ENCODE measurements around the gene SMARCA4.

DNA sequence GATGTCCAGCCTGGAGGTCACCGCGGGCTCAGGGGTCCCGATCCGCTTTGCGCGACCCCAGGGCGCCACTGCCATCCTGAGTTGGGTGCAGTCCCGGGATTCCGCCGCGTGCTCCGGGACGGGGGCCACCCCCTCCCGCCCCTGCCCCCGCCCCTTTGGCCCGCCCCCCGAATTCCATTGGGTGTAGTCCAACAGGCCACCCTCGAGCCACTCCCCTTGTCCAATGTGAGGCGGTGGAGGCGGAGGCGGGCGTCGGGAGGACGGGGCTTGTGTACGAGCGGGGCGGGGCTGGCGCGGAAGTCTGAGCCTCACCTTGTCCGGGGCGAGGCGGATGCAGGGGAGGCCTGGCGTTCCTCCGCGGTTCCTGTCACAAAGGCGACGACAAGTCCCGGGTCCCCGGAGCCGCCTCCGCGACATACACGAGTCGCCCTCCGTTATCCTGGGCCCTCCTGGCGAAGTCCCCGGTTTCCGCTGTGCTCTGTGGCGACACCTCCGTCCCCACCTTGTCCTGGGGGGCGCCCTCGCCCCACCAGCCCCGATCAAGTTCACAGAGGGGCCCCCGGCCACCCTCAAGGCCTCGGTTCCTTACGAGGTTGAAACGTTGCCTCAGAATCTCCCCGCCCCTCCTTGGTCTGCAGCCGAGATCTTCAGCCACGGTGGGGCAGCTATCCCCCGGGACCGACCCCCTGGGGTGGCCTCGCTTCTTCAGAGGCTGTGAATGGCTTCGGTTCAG lies 129.6 kb downstream of the SMARCA4 start:
- TF ChIP-seq EZH2phosphoT487 (IDR thresholded peaks at IDR 0.05; ENCODE audit: borderline replicate concordance): no peak
- TF ChIP-seq, protein P1, sequence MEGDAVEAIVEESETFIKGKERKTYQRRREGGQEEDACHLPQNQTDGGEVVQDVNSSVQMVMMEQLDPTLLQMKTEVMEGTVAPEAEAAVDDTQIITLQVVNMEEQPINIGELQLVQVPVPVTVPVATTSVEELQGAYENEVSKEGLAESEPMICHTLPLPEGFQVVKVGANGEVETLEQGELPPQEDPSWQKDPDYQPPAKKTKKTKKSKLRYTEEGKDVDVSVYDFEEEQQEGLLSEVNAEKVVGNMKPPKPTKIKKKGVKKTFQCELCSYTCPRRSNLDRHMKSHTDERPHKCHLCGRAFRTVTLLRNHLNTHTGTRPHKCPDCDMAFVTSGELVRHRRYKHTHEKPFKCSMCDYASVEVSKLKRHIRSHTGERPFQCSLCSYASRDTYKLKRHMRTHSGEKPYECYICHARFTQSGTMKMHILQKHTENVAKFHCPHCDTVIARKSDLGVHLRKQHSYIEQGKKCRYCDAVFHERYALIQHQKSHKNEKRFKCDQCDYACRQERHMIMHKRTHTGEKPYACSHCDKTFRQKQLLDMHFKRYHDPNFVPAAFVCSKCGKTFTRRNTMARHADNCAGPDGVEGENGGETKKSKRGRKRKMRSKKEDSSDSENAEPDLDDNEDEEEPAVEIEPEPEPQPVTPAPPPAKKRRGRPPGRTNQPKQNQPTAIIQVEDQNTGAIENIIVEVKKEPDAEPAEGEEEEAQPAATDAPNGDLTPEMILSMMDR (conservative IDR thresholded peaks at IDR 0.05; ENCODE audit: low read length): 0 out of 2 replicates have a peak, but pooled peaks have one; percentile 12

Data from Loucy (cell line).